ENCODE data around the gene ALKBH7. TPM values are rescaled to one million over a fixed set of nuclear protein-coding genes. Genes with fewer than 3 reads are reported as not detected.

Gene ALKBH7
- total RNA-seq, 1 experiment from 2014 or later: 35.0 TPM

GRCh38 chr19:6364353-6364752, 8.2 kb upstream of the ALKBH7 start:
- no peak for DNase-seq (ENCODE audit: low read depth)

DNA sequence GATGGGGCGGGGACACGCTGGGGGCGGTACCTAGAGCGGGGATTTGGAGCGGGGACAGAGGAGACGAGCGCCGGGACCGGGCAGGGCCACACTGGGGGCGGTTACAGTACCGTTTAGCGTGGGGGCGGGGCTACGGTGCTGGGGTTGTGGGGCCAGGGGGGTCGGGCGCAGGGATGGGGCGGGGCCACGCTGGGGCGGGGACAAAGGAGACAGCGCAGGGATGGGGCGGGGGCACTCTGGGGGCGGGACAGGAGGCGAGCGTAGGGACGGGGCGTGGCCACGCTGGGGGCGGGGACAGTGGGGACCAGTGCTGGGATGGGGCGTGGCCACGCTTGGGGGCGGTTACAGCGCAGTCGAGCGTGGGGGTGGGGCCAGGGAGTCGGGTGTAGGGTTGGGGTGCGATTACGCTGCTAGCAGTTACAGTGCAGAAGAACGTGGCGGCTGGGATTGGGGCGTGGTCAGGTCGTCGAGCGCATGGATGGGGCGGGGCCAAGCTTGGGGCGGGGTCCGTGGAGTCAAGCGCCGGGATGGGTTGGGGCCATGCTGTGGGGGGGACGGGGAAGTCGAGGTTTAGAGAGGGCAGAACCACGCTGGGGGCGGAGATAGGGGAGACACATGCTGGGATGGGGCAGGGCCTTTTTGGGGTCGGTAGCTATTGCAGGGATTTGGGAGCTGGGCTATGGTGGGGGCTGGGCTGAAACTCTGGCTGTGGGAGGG, 660 bp downstream of the ALKBH7 start:
- DNase-seq (ENCODE audit: low read depth): peak; percentile 95

DNA sequence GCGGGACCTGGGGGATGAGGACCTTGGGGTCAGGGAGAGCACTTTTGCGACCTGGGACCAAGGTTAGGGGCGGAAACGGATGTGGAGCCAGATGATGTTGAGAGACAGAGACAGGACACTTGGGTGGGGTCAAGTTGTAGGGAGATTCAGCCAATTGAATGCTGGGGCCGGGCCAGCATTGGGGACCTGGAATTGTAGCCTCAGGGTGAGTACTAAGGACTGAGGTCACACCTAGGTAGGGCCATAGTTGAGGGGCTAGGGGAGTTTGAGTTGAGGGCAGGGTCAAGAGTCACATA, 1.2 kb downstream of the ALKBH7 start:
- DNase-seq (ENCODE audit: low read depth): no peak

DNA sequence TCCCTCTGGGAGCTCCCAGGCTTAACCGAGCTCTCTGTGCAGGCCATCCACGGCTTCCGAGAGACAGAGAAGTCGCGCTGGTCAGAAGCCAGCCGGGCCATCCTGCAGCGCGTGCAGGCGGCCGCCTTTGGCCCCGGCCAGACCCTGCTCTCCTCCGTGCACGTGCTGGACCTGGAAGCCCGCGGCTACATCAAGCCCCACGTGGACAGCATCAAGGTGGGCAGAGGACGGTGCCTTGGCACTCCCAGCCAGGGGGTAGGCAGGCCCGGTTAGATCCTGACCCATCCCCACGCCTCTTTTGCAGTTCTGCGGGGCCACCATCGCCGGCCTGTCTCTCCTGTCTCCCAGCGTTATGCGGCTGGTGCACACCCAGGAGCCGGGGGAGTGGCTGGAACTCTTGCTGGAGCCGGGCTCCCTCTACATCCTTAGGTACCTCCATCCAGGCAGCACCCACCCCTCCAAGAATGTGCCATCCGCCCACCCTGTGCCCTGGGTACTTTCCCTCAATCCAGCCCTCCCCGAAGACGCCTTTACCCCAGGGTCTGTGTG, 1.6 kb downstream of the ALKBH7 start:
- DNase-seq (ENCODE audit: low read depth): no peak

GRCh38 chr19:6374711-6375410, 2.3 kb downstream of the ALKBH7 start:
- no peak for DNase-seq (ENCODE audit: low read depth)

DNA sequence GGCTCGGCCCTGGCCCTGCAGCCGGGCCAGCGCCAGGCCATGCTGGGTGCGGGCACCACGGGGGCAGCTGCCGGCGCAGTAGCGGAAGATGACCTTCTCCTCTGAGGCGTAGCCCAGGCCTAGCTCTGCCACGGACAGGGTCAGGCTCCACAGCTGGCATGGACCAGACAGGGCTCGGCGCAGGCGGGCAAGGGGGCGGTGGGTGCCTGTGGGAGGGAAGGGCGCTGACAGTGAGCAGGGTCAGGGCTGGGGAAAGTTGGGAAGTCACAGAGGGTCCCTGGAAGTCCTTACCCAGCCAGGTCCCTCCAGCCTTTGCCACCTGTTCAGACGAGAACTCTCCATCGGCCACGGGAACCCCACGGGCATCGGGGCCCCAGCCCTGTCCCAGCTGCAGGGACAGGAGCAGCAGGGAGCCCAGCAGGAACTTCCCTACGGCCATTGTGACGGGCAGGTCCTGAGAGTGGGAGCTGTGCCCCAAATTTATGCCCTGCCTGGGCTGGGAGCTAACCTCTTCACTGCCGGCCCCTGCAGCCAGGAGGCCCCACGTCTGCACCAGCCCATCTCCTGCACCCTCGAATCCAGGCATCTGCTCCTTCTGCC, 2.9 kb downstream of the ALKBH7 start, which contains the start of gene PSPN:
TSS of gene PSPN (minus strand) at position 523 of the 600 bp plus-strand sequence. CDS start at position 439, 84 bp downstream.
- no peak for DNase-seq (ENCODE audit: low read depth)

GRCh38 chr19:6376512-6377190, 4.1 kb downstream of the ALKBH7 start:
- peak; percentile 18 for DNase-seq (ENCODE audit: low read depth)

DNA sequence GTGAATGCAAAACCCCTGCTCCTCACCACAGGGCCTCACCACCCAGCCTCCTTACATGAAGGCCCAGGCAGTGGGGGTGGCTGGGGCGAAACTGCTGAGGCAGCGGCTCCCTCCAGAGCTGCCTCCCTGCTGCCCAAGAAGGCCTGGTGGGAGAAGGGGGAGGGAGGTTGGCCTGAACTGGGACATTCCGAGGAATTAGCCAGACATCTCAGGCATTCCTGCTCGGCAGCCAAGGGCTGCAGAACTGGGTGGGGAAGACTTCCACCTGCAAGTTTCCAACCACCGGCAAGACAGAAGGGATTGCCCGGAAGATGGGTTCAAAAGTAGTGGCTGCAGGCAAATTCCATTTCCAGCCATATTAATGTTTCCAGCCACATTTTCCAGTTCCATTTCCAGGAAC, 5.4 kb downstream of the ALKBH7 start:
- no peak for DNase-seq (ENCODE audit: low read depth)

GRCh38 chr19:6378486-6378885, 5.9 kb downstream of the ALKBH7 start:
- no peak for DNase-seq (ENCODE audit: low read depth)

DNA sequence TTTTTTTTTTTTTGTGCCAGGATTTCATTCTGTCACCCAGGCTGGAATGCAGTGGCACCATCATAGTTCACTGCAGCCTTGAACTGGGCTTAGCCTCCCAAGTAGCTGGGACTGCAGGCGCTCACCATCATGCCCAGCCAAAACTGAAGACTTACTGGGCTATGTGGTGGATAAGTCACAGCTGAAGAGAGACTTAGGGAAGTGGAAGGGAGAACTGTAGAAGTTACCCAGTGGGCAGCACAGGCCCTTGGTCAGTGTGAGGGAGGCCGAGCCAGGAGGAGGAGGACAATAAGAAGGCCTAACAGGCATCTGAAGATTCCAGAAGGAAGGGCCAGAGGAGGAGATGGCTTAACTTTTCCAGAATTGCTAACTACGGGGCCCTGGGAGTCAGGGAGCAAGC, 7.2 kb downstream of the ALKBH7 start:
- no peak for DNase-seq (ENCODE audit: low read depth)

DNA sequence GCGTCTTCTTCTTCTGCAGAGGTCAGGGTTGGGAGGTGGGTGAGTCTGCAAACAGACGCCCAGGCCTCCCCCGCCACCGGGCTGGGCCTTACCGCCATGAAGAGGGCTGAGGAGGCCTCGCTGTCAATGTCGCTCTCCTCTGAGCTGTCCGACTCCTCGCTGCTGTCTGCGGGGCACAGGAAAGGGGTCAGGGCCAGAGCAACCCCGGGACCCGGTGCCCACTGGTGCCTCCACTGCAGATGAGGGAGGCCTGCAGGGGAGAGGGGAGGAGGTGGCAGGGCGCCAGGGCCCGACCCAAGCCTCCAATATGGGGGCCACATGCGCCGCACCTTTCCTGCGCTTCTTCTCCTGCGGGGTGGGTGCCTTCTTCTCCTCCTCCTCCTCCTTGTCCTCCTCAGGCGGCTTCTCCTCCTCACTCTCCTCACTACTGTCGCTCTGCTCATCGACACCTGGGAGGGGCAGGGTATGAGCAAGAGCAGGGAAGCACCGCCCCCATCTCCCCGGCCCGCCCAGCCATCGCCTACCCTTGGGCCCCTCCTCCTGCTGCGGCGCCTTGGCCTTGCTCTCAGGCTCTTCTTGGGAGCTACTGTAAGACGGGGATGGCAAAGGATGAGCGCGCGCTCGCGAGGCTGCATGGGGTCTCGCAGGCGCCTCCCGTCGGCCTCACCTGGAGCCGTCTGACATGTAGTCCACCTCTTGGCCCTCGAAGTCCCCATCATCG, 8.6 kb downstream of the ALKBH7 start:
- DNase-seq (ENCODE audit: low read depth): no peak

DNA sequence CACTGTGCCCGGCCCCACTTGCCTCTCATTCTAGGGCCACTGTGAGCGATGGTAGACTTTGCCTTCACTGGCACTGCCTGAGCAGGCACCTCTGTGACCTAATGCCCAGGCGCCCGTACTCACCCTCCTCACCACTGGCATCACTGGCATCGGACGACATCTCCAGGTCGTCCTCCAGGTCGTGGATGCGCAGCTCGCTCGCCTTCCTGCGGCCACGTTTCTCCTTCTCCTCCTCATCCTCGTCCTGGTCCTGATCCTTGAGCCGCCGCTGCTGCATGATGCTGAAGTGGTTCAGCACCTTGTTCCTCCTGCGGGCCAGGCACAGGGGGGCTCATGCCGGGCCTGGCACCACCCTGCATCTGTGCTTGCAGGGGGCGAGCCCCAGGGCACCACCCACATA, 10.6 kb downstream of the ALKBH7 start:
- DNase-seq (ENCODE audit: low read depth): no peak

- no peak for DNase-seq (ENCODE audit: low read depth)
Measured at GRCh38 chr19:6384381-6384780, 11.8 kb downstream of the ALKBH7 start.

GRCh38 chr19:6387372-6387771, 14.8 kb downstream of the ALKBH7 start:
- no peak for DNase-seq (ENCODE audit: low read depth)

- no peak for DNase-seq (ENCODE audit: low read depth)
Measured at GRCh38 chr19:6392221-6393073, 19.9 kb downstream of the ALKBH7 start.

GRCh38 chr19:6393074-6393982, 20.7 kb downstream of the ALKBH7 start, which contains the start of gene GTF2F1:
Gene GTF2F1 (minus strand): TSS chr19:6393164. CDS start chr19:6392995, 169 bp downstream.
- peak; percentile 94 for DNase-seq (ENCODE audit: low read depth)

DNA sequence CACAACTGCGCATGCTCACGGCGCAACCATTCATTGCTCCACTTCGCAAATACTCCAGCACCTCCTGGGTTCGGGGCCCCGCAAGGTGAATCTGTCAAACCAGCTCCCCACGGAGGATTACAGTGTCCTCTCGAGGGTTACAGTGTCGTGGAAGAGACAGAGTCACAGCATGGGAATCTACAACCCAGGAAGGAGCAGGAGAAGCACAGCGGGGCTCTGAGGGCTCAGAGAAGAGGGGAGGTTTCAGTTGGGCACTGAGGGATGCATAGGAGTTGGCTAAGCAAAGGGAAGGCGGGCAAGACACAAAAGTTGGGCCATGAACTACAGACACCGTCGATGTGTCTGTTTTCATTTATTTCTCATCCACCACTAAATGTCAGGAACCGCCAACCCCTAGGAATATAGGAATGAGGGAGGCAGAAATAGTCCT, 21.4 kb downstream of the ALKBH7 start:
- DNase-seq (ENCODE audit: low read depth): no peak

GRCh38 chr19:6394831-6395230, 22.2 kb downstream of the ALKBH7 start:
- no peak for DNase-seq (ENCODE audit: low read depth)

DNA sequence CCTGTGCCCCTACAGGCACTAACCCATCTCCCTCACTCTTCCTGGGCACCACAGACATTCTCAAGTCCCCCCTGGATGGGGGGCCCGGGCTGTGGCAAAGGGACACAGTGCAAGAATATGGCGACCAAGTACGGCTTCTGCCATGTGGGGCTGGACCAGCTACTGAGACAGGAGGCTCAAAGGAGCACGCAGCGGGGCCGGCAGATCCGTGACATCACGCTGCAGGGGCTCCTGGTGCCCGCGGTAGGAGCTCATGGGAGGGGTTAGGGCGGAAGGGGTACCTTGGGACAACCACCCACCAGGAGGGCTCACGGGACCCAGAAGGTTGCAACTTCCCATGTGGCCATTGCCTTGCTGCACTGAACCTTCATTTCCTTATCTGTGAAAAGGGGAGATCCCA, 23.7 kb downstream of the ALKBH7 start:
- DNase-seq (ENCODE audit: low read depth): no peak

All from LHCN-M2 (cell line).